ENCODE results near the gene ZNF398. TPM values are rescaled to one million over a fixed set of nuclear protein-coding genes. Genes with fewer than 3 reads are reported as not detected.

The ZNF398 gene
- total RNA-seq, 4 donors from 2014 or later = 7.6 to 22.6 (median 16.5) TPM

- TF ChIP-seq CTCF (IDR thresholded peaks at IDR 0.05) (no peak), POLR2A (IDR thresholded peaks at IDR 0.05) (no peak)
- Histone ChIP-seq H3K4me1 (peaks cover 0 to 4% of the 10 kb centered on the region in 2 donors), H3K9me3 (no peaks in the 10 kb centered on the region), H3K27ac (no peak overlapping the region), H3K4me3 (no peak overlapping the region), H3K36me3 (no peaks in the 10 kb centered on the region), H3K27me3 (no peaks in the 10 kb centered on the region)
- no peak for DNase-seq
- intact Hi-C loops (cut with DNase I; ENCODE audit: low total_unique reads) = no loop called here
Measured at GRCh38 chr7:149191851-149192250, 44.6 kb downstream of the ZNF398 start.

GRCh38 chr7:149194799-149195179 lies 47.5 kb downstream of the ZNF398 start:
- no peaks in the 10 kb centered on the region for H3K9me3 ChIP-seq
- peak overlapping the region; percentile 82 to 86 for H3K4me3 ChIP-seq
- no peaks in the 10 kb centered on the region for H3K36me3 ChIP-seq
- no peak for TF ChIP-seq CTCF (IDR thresholded peaks at IDR 0.05)
- TF ChIP-seq POLR2A (IDR thresholded peaks at IDR 0.05) = no peak
- no peaks in the 10 kb centered on the region for H3K27me3 ChIP-seq
- DNase-seq = no peak
- intact Hi-C loops (cut with DNase I; ENCODE audit: low total_unique reads) = no loop called here
- peaks cover 0 to 11% of the 10 kb centered on the region in 2 donors for H3K4me1 ChIP-seq
- peak overlapping the region; percentile 91 to 93 for H3K27ac ChIP-seq

DNA sequence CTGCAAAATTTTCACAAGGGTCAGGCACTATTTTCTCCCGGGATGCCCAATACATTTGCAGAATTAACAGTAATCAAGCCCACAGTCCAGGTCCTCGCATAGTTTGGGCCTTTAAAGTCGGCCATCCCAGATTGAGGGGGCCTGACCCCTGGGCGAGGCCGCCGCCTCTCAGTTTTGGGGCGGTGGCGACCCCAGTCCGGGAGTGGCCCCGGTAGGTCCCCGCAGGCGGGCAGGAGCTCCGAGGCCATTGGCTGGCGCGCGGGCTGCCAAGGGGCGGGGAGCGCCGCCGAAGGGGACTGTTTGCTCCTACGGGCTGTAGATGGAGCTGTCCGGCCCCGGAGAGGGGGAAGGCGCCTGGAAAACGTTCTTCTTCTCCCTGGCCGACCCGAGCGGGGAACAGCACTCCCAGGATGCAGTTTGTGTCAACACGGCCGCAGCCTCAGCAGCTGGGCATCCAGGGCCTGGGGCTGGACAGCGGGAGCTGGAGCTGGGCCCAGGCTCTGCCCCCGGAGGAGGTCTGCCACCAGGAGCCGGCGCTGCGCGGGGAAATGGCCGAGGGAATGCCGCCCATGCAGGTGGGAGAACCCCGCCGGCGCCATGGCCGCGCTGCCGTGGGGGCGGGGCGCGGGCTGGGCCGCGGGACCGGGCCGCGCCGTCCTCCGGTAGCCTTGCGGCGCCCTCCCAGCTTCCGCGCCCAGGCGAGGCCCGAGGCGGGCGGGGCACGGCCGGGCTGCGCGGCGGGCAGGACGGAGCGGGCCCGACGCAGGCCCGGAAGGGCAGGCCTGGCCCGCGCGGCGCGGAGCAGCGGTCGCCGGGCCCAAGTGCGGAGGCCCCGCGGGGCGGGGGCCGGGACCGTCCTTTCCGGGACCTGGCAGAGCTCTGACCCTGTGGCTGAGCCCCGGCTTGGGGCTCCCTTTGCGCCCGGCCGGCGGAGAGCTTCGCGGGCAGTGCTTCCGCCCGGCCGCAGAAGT lies 48.2 kb downstream of the ZNF398 start, which contains the start of gene ZNF282:
Gene ZNF282, plus strand, starts transcription at position 367 of the 971 bp plus-strand sequence. Its CDS starts 44 bp downstream, at position 411.
- Histone ChIP-seq H3K27ac (peak within 1 kb of the TSS; percentile 91 to 93), H3K9me3 (no peaks in the 10 kb centered on the region), H3K27me3 (no peaks in the 10 kb centered on the region), H3K36me3 (no peaks in the 10 kb centered on the region), H3K4me1 (peaks cover 0 to 11% of the 10 kb centered on the region in 2 donors), H3K4me3 (peak within 1 kb of the TSS; percentile 82 to 86)
- peak; percentile 83 to 84 for DNase-seq
- intact Hi-C loops (cut with DNase I; ENCODE audit: low total_unique reads) = no loop called here
- TF ChIP-seq POLR2A (IDR thresholded peaks at IDR 0.05) (peak in 1 of 2 donors; percentile 54), CTCF (IDR thresholded peaks at IDR 0.05) (peak; percentile 46 to 83 (median 54))

DNA sequence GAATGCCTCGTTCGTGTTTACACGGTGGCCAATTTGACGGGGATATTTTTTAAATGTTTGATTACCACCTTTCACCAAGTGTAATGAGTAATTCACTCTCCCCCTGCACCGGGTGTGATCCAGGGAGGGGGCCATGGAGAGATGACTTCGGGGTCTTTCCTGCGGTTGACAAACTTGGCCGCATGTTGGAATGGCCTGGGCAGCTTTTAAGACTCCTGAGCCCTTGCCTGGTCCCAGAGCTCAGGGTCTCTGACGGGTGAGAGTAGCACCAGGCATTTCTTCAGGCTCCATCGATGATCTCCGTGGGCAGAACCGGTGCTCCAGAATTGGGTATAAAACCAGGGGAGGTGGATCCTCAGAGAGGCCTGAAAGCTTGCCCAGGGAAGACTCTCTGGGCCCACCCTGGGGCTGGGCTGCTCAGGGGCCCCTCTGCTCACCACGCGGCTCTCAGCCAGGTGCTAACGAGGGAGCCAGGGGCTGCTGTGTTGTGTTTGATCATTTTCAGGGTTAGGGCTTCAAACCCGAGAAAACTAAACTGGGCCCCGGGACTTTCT lies 49.0 kb downstream of the ZNF398 start:
- H3K4me3 ChIP-seq = peak overlapping the region; percentile 82 to 86
- H3K27ac ChIP-seq = peak overlapping the region; percentile 91 to 93
- no peaks in the 10 kb centered on the region for H3K36me3 ChIP-seq
- DNase-seq = no peak
- H3K9me3 ChIP-seq = no peaks in the 10 kb centered on the region
- intact Hi-C loops (cut with DNase I; ENCODE audit: low total_unique reads) = no loop called here
- no peaks in the 10 kb centered on the region for H3K27me3 ChIP-seq
- TF ChIP-seq CTCF (IDR thresholded peaks at IDR 0.05) = no peak
- no peak for TF ChIP-seq POLR2A (IDR thresholded peaks at IDR 0.05)
- peaks cover 0 to 11% of the 10 kb centered on the region in 2 donors for H3K4me1 ChIP-seq

GRCh38 chr7:149196705-149197171 lies 49.5 kb downstream of the ZNF398 start:
- Histone ChIP-seq H3K9me3 (no peaks in the 10 kb centered on the region), H3K4me1 (peaks cover 0 to 11% of the 10 kb centered on the region in 2 donors), H3K4me3 (peak overlapping the region; percentile 82 to 86), H3K27me3 (no peaks in the 10 kb centered on the region), H3K27ac (peak overlapping the region; percentile 91 to 93), H3K36me3 (no peaks in the 10 kb centered on the region)
- no peak for DNase-seq
- TF ChIP-seq POLR2A (IDR thresholded peaks at IDR 0.05) = no peak
- TF ChIP-seq CTCF (IDR thresholded peaks at IDR 0.05) = no peak
- intact Hi-C loops (cut with DNase I; ENCODE audit: low total_unique reads) = no loop called here

All from uterus (tissue), 4 donors.